Naive thymus-derived CD8-positive, alpha-beta T cell (primary cell): ENCODE results near the gene E2F4. TPM values are rescaled to one million over a fixed set of nuclear protein-coding genes. Genes with fewer than 3 reads are reported as not detected.

Experiments used
- ATAC-seq, 2 donors: fragments of 150-1000 bp; cut with Tn5 transposase in 1 of 2; sonication (Bioruptor Pico), chemical (Tn5 transposase) in 1 of 2; 1 replicate in 1 of 2; 2 replicates in 1 of 2; pipeline ENCODE4 v1.10.0; 2021; ENCODE audit warnings: mild to moderate bottlenecking in 2 of 2, moderate library complexity in 2 of 2
- POLR2A ChIA-PET: fragments of 350-600 bp; sonication (Branson Sonifier 250); formaldehyde crosslinking; loops from one replicate; lab custom pipeline; 2021; ENCODE audit warnings: antibody characterized with exemption; lab: Charles Lee
- DNase-seq, 10 donors: peaks; one replicate each; pipeline versions ENCODE4 v3.0.0 to v3.0.0-alpha.2; 2020 to 2022
- H3K27ac Mint-ChIP-seq, 10 donors: one replicate each; pipeline ENCODE4 v1.8.0; 2020 to 2022; ENCODE audit warnings: mild to moderate bottlenecking in 10 of 10, mixed read lengths in 10 of 10, moderate library complexity in 4 of 10, inconsistent platforms in 1 of 10
- H3K27me3 Mint-ChIP-seq, 5 donors: one replicate each; pipeline ENCODE4 v1.8.0; 2021 to 2022; ENCODE audit warnings: mixed read lengths in 5 of 5
- H3K36me3 Mint-ChIP-seq, 3 donors: one replicate each; pipeline ENCODE4 v1.8.0; 2020 to 2022; ENCODE audit warnings: mixed read lengths in 3 of 3, mild to moderate bottlenecking in 2 of 3, inconsistent platforms in 1 of 3
- H3K4me1 Mint-ChIP-seq, 4 donors: one replicate each; pipeline ENCODE4 v1.8.0; 2021 to 2022; ENCODE audit warnings: mixed read lengths in 4 of 4
- H3K4me3 Mint-ChIP-seq, 10 donors: one replicate each; pipeline ENCODE4 v1.8.0; 2020 to 2022; ENCODE audit warnings: mild to moderate bottlenecking in 10 of 10, mixed read lengths in 10 of 10, moderate library complexity in 6 of 10, inconsistent platforms in 1 of 10
- H3K9me3 Mint-ChIP-seq, 9 donors: one replicate each; pipeline ENCODE4 v1.8.0; 2020 to 2022; ENCODE audit warnings: mixed read lengths in 9 of 9, mild to moderate bottlenecking in 3 of 9, inconsistent platforms in 1 of 9, moderate library complexity in 1 of 9
- polyA plus RNA-seq, 3 donors: library from polyadenylated mRNA; unstranded; fragments of 300-500 nt; fragmentation: Illumina TruSeq; gene quantifications; one replicate each; pipeline ENCODE4 v1.2.3, GENCODE V29; 2021
- total RNA-seq, 8 experiments: library from RNA in 2 of 8; stranded (reverse) in 2 of 8; gene quantifications; one replicate each; pipeline ENCODE4 v1.2.3 and lab custom pipeline; 2021 to 2026

Gene E2F4
- total and polyA plus RNA-seq, 5 experiments from 2014 or later = 40.7 to 87.1 (median 67.8) TPM

GRCh38 chr16:67177743-67178699 is 13.9 kb upstream of the E2F4 start:
- peak overlapping the region in 1 of 10 donors; percentile 33 for H3K27ac Mint-ChIP-seq
- POLR2A ChIA-PET = no interaction called here
- H3K27me3 Mint-ChIP-seq = peaks cover 23 to 56% (median 29%) of the 10 kb centered on the region in 5 donors
- ATAC-seq = peak; percentile 48 to 74
- DNase-seq = peak in 7 of 10 donors; percentile 28 to 50 (median 40)
- no peaks in the 10 kb centered on the region for H3K9me3 Mint-ChIP-seq
- peaks cover 0 to 3% (median 0%) of the 10 kb centered on the region in 3 donors for H3K36me3 Mint-ChIP-seq
- peak overlapping the region; percentile 29 to 74 (median 64) for H3K4me3 Mint-ChIP-seq
- peaks cover 11 to 31% (median 27%) of the 10 kb centered on the region in 4 donors for H3K4me1 Mint-ChIP-seq

GRCh38 chr16:67179421-67180080 is 12.4 kb upstream of the E2F4 start:
- ATAC-seq = no peak
- DNase-seq = no peak
- POLR2A ChIA-PET = no interaction called here
- Mint-ChIP-seq H3K4me1 (peaks cover 3 to 19% (median 14%) of the 10 kb centered on the region in 4 donors), H3K36me3 (no peaks in the 10 kb centered on the region), H3K9me3 (no peaks in the 10 kb centered on the region), H3K4me3 (peak overlapping the region in 2 of 10 donors; percentile 11 to 14), H3K27me3 (peaks cover 15 to 45% (median 22%) of the 10 kb centered on the region in 5 donors), H3K27ac (no peak overlapping the region)

- POLR2A ChIA-PET = no interaction called here
These were observed 11.8 kb upstream of the E2F4 start for GRCh38 chr16:67180166-67180565.

GRCh38 chr16:67181346-67181745 is 10.6 kb upstream of the E2F4 start:
- H3K9me3 Mint-ChIP-seq = no peaks in the 10 kb centered on the region
- ATAC-seq (no peak), DNase-seq (no peak)
- H3K4me3 Mint-ChIP-seq = no peak overlapping the region
- no peak overlapping the region for H3K27ac Mint-ChIP-seq
- no peaks in the 10 kb centered on the region for H3K36me3 Mint-ChIP-seq
- POLR2A ChIA-PET = no interaction called here
- peaks cover 13 to 31% (median 21%) of the 10 kb centered on the region in 5 donors for H3K27me3 Mint-ChIP-seq
- H3K4me1 Mint-ChIP-seq = peaks cover 11 to 25% (median 23%) of the 10 kb centered on the region in 4 donors

More at GRCh38 chr16:67180166-67180565, 11.8 kb upstream of the E2F4 start:
- H3K36me3 Mint-ChIP-seq = no peaks in the 10 kb centered on the region
- no peak for ATAC-seq
- no peaks in the 10 kb centered on the region for H3K9me3 Mint-ChIP-seq
- H3K4me1 Mint-ChIP-seq = peaks cover 5 to 20% (median 19%) of the 10 kb centered on the region in 4 donors
- no peak overlapping the region for H3K27ac Mint-ChIP-seq
- peaks cover 15 to 42% (median 22%) of the 10 kb centered on the region in 5 donors for H3K27me3 Mint-ChIP-seq
- H3K4me3 Mint-ChIP-seq = no peak overlapping the region
- no peak for DNase-seq

- no peak overlapping the region for H3K4me3 Mint-ChIP-seq
- DNase-seq = no peak
- peaks cover 9 to 23% (median 17%) of the 10 kb centered on the region in 5 donors for H3K27me3 Mint-ChIP-seq
- ATAC-seq = no peak
- no peaks in the 10 kb centered on the region for H3K9me3 Mint-ChIP-seq
- no peaks in the 10 kb centered on the region for H3K36me3 Mint-ChIP-seq
- no peak overlapping the region for H3K27ac Mint-ChIP-seq
- peaks cover 11 to 25% (median 22%) of the 10 kb centered on the region in 4 donors for H3K4me1 Mint-ChIP-seq
- POLR2A ChIA-PET = interaction anchor here (1.3 kb wide), 1 partner anchor 10 kb away, joined by 3 read pairs; the partner anchor contains the start of gene E2F4
These were observed 9.7 kb upstream of the E2F4 start for GRCh38 chr16:67182288-67182687.

GRCh38 chr16:67183284-67183626 is 8.7 kb upstream of the E2F4 start:
- Mint-ChIP-seq H3K27me3 (peaks cover 5 to 16% (median 12%) of the 10 kb centered on the region in 5 donors), H3K4me1 (peaks cover 11 to 20% (median 16%) of the 10 kb centered on the region in 4 donors), H3K4me3 (no peak overlapping the region), H3K27ac (no peak overlapping the region), H3K9me3 (no peaks in the 10 kb centered on the region), H3K36me3 (no peaks in the 10 kb centered on the region)
- DNase-seq (no peak), ATAC-seq (no peak)
- POLR2A ChIA-PET = interaction anchor here (1.3 to 2.5 kb wide), 2 partner anchors 9 to 23 kb away, joined by 3 to 15 read pairs; partner anchors contain the start of genes E2F4, FBXL8 and TRADD

- Mint-ChIP-seq H3K9me3 (no peaks in the 10 kb centered on the region), H3K4me3 (peak within 1 kb of the TSS in 6 of 10 donors; percentile 55 to 90 (median 80)), H3K27me3 (peaks cover 2 to 12% (median 7%) of the 10 kb centered on the region in 5 donors), H3K36me3 (no peaks in the 10 kb centered on the region), H3K27ac (peak within 1 kb of the TSS in 5 of 10 donors; percentile 15 to 89 (median 66)), H3K4me1 (peaks cover 10 to 16% (median 11%) of the 10 kb centered on the region in 4 donors)
- POLR2A ChIA-PET = interaction anchor here (0.6 to 2.5 kb wide), 6 partner anchors 9 to 156 kb away, joined by 3 to 15 read pairs (median 4); partner anchors contain the start of genes E2F4, FBXL8, FHOD1 and TRADD
- ATAC-seq = peak; percentile 91 to 95
- DNase-seq = peak; percentile 82 to 97 (median 94)
These were observed 8.1 kb upstream of the E2F4 start, which contains the start of gene MATCAP1 for GRCh38 chr16:67183627-67184452. Gene MATCAP1 (minus strand): TSS chr16:67183963. CDS start chr16:67180610, 3,353 bp downstream.

- DNase-seq (peak in 1 of 10 donors; percentile 40), ATAC-seq (peak in 1 of 2 donors; percentile 15)
- POLR2A ChIA-PET = interaction anchor here (1.2 to 2.5 kb wide), 7 partner anchors 10 to 156 kb away, joined by 3 to 15 read pairs (median 4); partner anchors contain the start of genes FBXL8, FHOD1, TMEM208 and TRADD
- H3K27me3 Mint-ChIP-seq = peaks cover 0 to 7% (median under 1%) of the 10 kb centered on the region in 5 donors
- no peaks in the 10 kb centered on the region for H3K36me3 Mint-ChIP-seq
- no peaks in the 10 kb centered on the region for H3K9me3 Mint-ChIP-seq
- peaks cover 8 to 14% (median 11%) of the 10 kb centered on the region in 4 donors for H3K4me1 Mint-ChIP-seq
- peak overlapping the region in 6 of 10 donors; percentile 55 to 90 (median 80) for H3K4me3 Mint-ChIP-seq
- H3K27ac Mint-ChIP-seq = peak overlapping the region in 5 of 10 donors; percentile 15 to 89 (median 66)
These were observed 7.4 kb upstream of the E2F4 start for GRCh38 chr16:67184453-67184994.

GRCh38 chr16:67184995-67185650 is 6.8 kb upstream of the E2F4 start:
- Mint-ChIP-seq H3K9me3 (no peaks in the 10 kb centered on the region), H3K4me1 (peaks cover 8 to 14% (median 11%) of the 10 kb centered on the region in 4 donors), H3K4me3 (peak overlapping the region in 8 of 10 donors; percentile 74 to 94 (median 89)), H3K36me3 (no peaks in the 10 kb centered on the region), H3K27ac (peak overlapping the region; percentile 43 to 88 (median 78)), H3K27me3 (peaks cover 0 to 7% (median 0%) of the 10 kb centered on the region in 5 donors)
- ATAC-seq (peak; percentile 22 to 33), DNase-seq (peak; percentile 67 to 89 (median 80))
- POLR2A ChIA-PET = interaction anchor here (0.7 to 2.5 kb wide), 8 partner anchors 11 to 157 kb away, joined by 3 to 15 read pairs (median 4); partner anchors contain the start of genes FBXL8, FHOD1, TMEM208 and TRADD

GRCh38 chr16:67185651-67186134 is 6.3 kb upstream of the E2F4 start:
- no peak for ATAC-seq
- Mint-ChIP-seq H3K27me3 (peaks cover 0 to 7% (median 0%) of the 10 kb centered on the region in 5 donors), H3K36me3 (no peaks in the 10 kb centered on the region), H3K9me3 (no peaks in the 10 kb centered on the region), H3K4me3 (peak overlapping the region in 8 of 10 donors; percentile 74 to 94 (median 89)), H3K4me1 (peaks cover 8 to 14% (median 11%) of the 10 kb centered on the region in 4 donors), H3K27ac (peak overlapping the region in 4 of 10 donors; percentile 65 to 88 (median 80))
- no peak for DNase-seq
- POLR2A ChIA-PET = interaction anchor here (0.5 to 2.5 kb wide), 7 partner anchors 11 to 371 kb away, joined by 4 to 15 read pairs (median 4); partner anchors contain the start of genes FBXL8, TMEM208 and TRADD
